D341Med (cell line): ENCODE results near the gene LRRC74A.
A peak's percentile ranks its signal among the peaks of the same experiment; 100 is the strongest.

ENCODE experiments used
- DNase-seq: peaks from one replicate; pipeline ENCODE4 v3.0.0; 2012; ENCODE audit warnings: low spot score

LRRC74A gene

GRCh38 chr14:76848879-76849278 lies 22.7 kb downstream of the LRRC74A start:
- DNase-seq = no peak

- no peak for DNase-seq
These were observed 28.9 kb downstream of the LRRC74A start for GRCh38 chr14:76855066-76855465.

- DNase-seq = no peak
These were observed 30.6 kb downstream of the LRRC74A start for GRCh38 chr14:76856769-76857168.

- no peak for DNase-seq
These were observed 35.5 kb downstream of the LRRC74A start for GRCh38 chr14:76861574-76862255.

GRCh38 chr14:76862546-76863282 lies 36.5 kb downstream of the LRRC74A start:
- DNase-seq = no peak

- DNase-seq = no peak
These were observed 37.7 kb downstream of the LRRC74A start for GRCh38 chr14:76863724-76864407.

- no peak for DNase-seq
These were observed 40.2 kb downstream of the LRRC74A start for GRCh38 chr14:76866456-76866855.

- DNase-seq = no peak
These were observed 41.6 kb downstream of the LRRC74A start for GRCh38 chr14:76867516-76868453.

GRCh38 chr14:76868454-76869170 lies 42.4 kb downstream of the LRRC74A start:
- no peak for DNase-seq

GRCh38 chr14:76870166-76870565 lies 44.0 kb downstream of the LRRC74A start:
- no peak for DNase-seq

GRCh38 chr14:76872796-76873432 lies 46.7 kb downstream of the LRRC74A start:
- peak; percentile 82 for DNase-seq

GRCh38 chr14:76874734-76875133 lies 48.5 kb downstream of the LRRC74A start:
- DNase-seq = no peak

- peak; percentile 87 for DNase-seq
These were observed 49.9 kb downstream of the LRRC74A start for GRCh38 chr14:76876076-76876475.

GRCh38 chr14:76877871-76878270 lies 51.7 kb downstream of the LRRC74A start:
- DNase-seq = no peak

GRCh38 chr14:76880449-76880848 lies 54.2 kb downstream of the LRRC74A start:
- no peak for DNase-seq

GRCh38 chr14:76881348-76881747 lies 55.1 kb downstream of the LRRC74A start:
- DNase-seq = no peak

GRCh38 chr14:76882651-76883050 lies 56.4 kb downstream of the LRRC74A start:
- DNase-seq = no peak

- no peak for DNase-seq
These were observed 57.2 kb downstream of the LRRC74A start for GRCh38 chr14:76883447-76883846.

GRCh38 chr14:76884394-76884793 lies 58.2 kb downstream of the LRRC74A start:
- no peak for DNase-seq

- no peak for DNase-seq
These were observed 58.7 kb downstream of the LRRC74A start for GRCh38 chr14:76884853-76885276.

GRCh38 chr14:76887191-76887590 lies 61.0 kb downstream of the LRRC74A start:
- no peak for DNase-seq
